Left lung (tissue), 10 donors: ENCODE data around the gene PLXNB2. TPM values are rescaled to one million over a fixed set of nuclear protein-coding genes. Genes with fewer than 3 reads are reported as not detected.
A peak's percentile ranks its signal among the peaks of the same experiment; 100 is the strongest.

Experiments used
- ATAC-seq: fragments of 200-7000 bp; cut with Tn5 transposase; one replicate; pipeline ENCODE4 v1.9.1; 2020; ENCODE audit warnings: moderate library complexity
- DNase-seq, 4 donors: peaks; one replicate each; pipeline ENCODE4 v3.0.0-alpha.2; 2013 to 2020
- H3K27ac ChIP-seq, 2 donors: fragments of 200-600 bp; sonication (generic) in 1 of 2; one replicate each; pipeline versions ENCODE4 v1.5.0 to v1.8.0; 2020 to 2021
- H3K27me3 ChIP-seq, 2 donors: fragments of 200-600 bp; sonication (generic) in 1 of 2; one replicate each; pipeline versions ENCODE4 v1.5.0 to v1.8.0; 2020 to 2021
- H3K36me3 ChIP-seq, 2 donors: fragments of 200-600 bp; sonication (generic) in 1 of 2; one replicate each; pipeline versions ENCODE4 v1.5.0 to v1.8.0; 2020 to 2021
- H3K4me1 ChIP-seq, 2 donors: fragments of 200-600 bp; one replicate each; pipeline ENCODE4 v1.8.0; 2021
- H3K4me3 ChIP-seq, 2 donors: fragments of 200-600 bp; sonication (generic) in 1 of 2; one replicate each; pipeline versions ENCODE4 v1.5.0 to v1.8.0; 2020 to 2021; ENCODE audit warnings: mild to moderate bottlenecking in 1 of 2
- H3K9me3 ChIP-seq, 2 donors: fragments of 200-600 bp; sonication (generic) in 1 of 2; one replicate each; pipeline versions ENCODE4 v1.5.0 to v1.8.0; 2020 to 2021
- CTCF ChIP-seq, 2 donors: fragments of 200-600 bp; sonication (generic) in 1 of 2; IDR thresholded peaks; one replicate each; pipeline versions ENCODE4 v1.5.0 to v1.8.0; 2021; ENCODE audit warnings: antibody characterized with exemption in 2 of 2
- intact Hi-C, 2 donors: fragments of 100-400 bp; cut with DNase I; formaldehyde crosslinking; loops; one replicate each; pipeline versions ENCODE4 v1.11.2 to v1.14.2; 2022
- polyA plus RNA-seq, 6 donors: library from polyadenylated mRNA; unstranded; fragments of 120-200 nt; gene quantifications; one replicate each; pipeline ENCODE4 v1.2.1, GENCODE V29; 2013; ENCODE audit not compliant: insufficient read length in 6 of 6
- total RNA-seq, 2 donors: library from RNA; stranded (reverse); fragmentation: NEBNext Ultra II Directional; extraction: Animal tissue kit (Norgen Biotek cat#: 25700); gene quantifications; one replicate each; pipeline ENCODE4 v1.2.1, GENCODE V29; 2021
- donor health status: DM: no; HTN: yes; CAD: no.
- donor health status: DM: no; HTN: no; CAD: no.

The PLXNB2 gene
- total and polyA plus RNA-seq, 8 donors: 116 to 391 (median 145) TPM

GRCh38 chr22:50280022-50280707 lies 27.3 kb downstream of the PLXNB2 start:
- H3K36me3 ChIP-seq: peaks cover 11 to 98% of the 10 kb centered on the region in 2 donors
- no peaks in the 10 kb centered on the region for H3K27me3 ChIP-seq
- no peak for DNase-seq

GRCh38 chr22:50278956-50279619 lies 28.4 kb downstream of the PLXNB2 start:
- H3K9me3 ChIP-seq: no peaks in the 10 kb centered on the region
- no peak overlapping the region for H3K27ac ChIP-seq
- no peaks in the 10 kb centered on the region for H3K27me3 ChIP-seq
- peaks cover 11 to 95% of the 10 kb centered on the region in 2 donors for H3K36me3 ChIP-seq
- no peak overlapping the region for H3K4me3 ChIP-seq
- no peaks in the 10 kb centered on the region for H3K4me1 ChIP-seq
- TF ChIP-seq CTCF (IDR thresholded peaks at IDR 0.05): no peak
- DNase-seq: no peak
- no peak for ATAC-seq
- intact Hi-C loops: loop anchor here (10.0 kb wide), 1 partner anchor 46 kb away; the partner anchor contains the start of gene DENND6B (in 2 of the 2)

More at GRCh38 chr22:50280022-50280707, 27.3 kb downstream of the PLXNB2 start:
- Histone ChIP-seq H3K9me3 (no peaks in the 10 kb centered on the region), H3K4me3 (no peak overlapping the region), H3K4me1 (no peaks in the 10 kb centered on the region), H3K27ac (no peak overlapping the region)
- no peak for ATAC-seq
- TF ChIP-seq CTCF (IDR thresholded peaks at IDR 0.05): no peak
- intact Hi-C loops: no loop called here

GRCh38 chr22:50278461-50278860 lies 29.0 kb downstream of the PLXNB2 start:
- Histone ChIP-seq H3K27ac (no peak overlapping the region), H3K9me3 (no peaks in the 10 kb centered on the region), H3K27me3 (no peaks in the 10 kb centered on the region), H3K36me3 (peaks cover 11 to 93% of the 10 kb centered on the region in 2 donors), H3K4me1 (no peaks in the 10 kb centered on the region), H3K4me3 (no peak overlapping the region)
- ATAC-seq: no peak
- no peak for TF ChIP-seq CTCF (IDR thresholded peaks at IDR 0.05)
- intact Hi-C loops: loop anchor here (10.0 kb wide), 1 partner anchor 46 kb away; the partner anchor contains the start of gene DENND6B (in 2 of the 2)
- DNase-seq: no peak

GRCh38 chr22:50277761-50278160 lies 29.7 kb downstream of the PLXNB2 start:
- Histone ChIP-seq H3K27ac (no peak overlapping the region), H3K4me3 (no peak overlapping the region), H3K27me3 (peaks cover 0 to 1% of the 10 kb centered on the region in 2 donors), H3K9me3 (no peaks in the 10 kb centered on the region), H3K36me3 (peaks cover 11 to 86% of the 10 kb centered on the region in 2 donors), H3K4me1 (no peaks in the 10 kb centered on the region)
- DNase-seq (no peak), ATAC-seq (no peak)
- intact Hi-C loops: loop anchor here (10.0 kb wide), 1 partner anchor 47 kb away; the partner anchor contains the start of gene DENND6B (in 2 of the 2)
- no peak for TF ChIP-seq CTCF (IDR thresholded peaks at IDR 0.05)

GRCh38 chr22:50276143-50276542 lies 31.3 kb downstream of the PLXNB2 start:
- TF ChIP-seq CTCF (IDR thresholded peaks at IDR 0.05): peak; percentile 59 to 70
- intact Hi-C loops: loop anchor here (10.0 kb wide), 1 partner anchor 49 kb away; the partner anchor contains the start of gene DENND6B (in 2 of the 2)
- H3K27ac ChIP-seq: no peak overlapping the region
- H3K4me1 ChIP-seq: peaks cover 11% of the 10 kb centered on the region in 2 donors
- no peaks in the 10 kb centered on the region for H3K9me3 ChIP-seq
- DNase-seq: peak in 3 of 4 donors; percentile 44 to 91 (median 77)
- peaks cover 6 to 69% of the 10 kb centered on the region in 2 donors for H3K36me3 ChIP-seq
- H3K4me3 ChIP-seq: no peak overlapping the region
- peak; percentile 88 for ATAC-seq
- peaks cover 0 to 17% of the 10 kb centered on the region in 2 donors for H3K27me3 ChIP-seq
